Endodermal cell (in vitro differentiated cells): Measurements from ENCODE around the gene APOL3. TPM values are rescaled to one million over a fixed set of nuclear protein-coding genes. Genes with fewer than 3 reads are reported as not detected.

ENCODE experiments used
- DNase-seq: peaks from one replicate; pipeline ENCODE4 v3.0.0-alpha.2; 2017
- H3K27ac ChIP-seq: 2 replicates; pipeline ENCODE4 v1.5.1; 2013; ENCODE audit warnings: mild to moderate bottlenecking, low read depth, low read length, moderate library complexity
- H3K27me3 ChIP-seq: 2 replicates; pipeline ENCODE4 v1.6.1; 2013; ENCODE audit warnings: mild to moderate bottlenecking, low read length, moderate library complexity; ENCODE audit not compliant: insufficient read depth, control insufficient read depth, poor library complexity, severe bottlenecking
- H3K36me3 ChIP-seq: 2 replicates; pipeline ENCODE4 v1.7.0; 2013; ENCODE audit warnings: mild to moderate bottlenecking, low read length, moderate library complexity; ENCODE audit not compliant: control insufficient read depth, insufficient read depth
- H3K4me1 ChIP-seq: one replicate; pipeline ENCODE4 v1.7.0; 2013; ENCODE audit warnings: low read length; ENCODE audit not compliant: control insufficient read depth, insufficient read depth
- H3K4me3 ChIP-seq: 2 replicates; pipeline ENCODE4 v1.5.1; 2013; ENCODE audit warnings: mild to moderate bottlenecking, low read length, moderate library complexity
- H3K9ac ChIP-seq: 2 replicates; pipeline ENCODE4 v1.6.1; 2013; ENCODE audit warnings: mild to moderate bottlenecking, low read length, moderate library complexity; ENCODE audit not compliant: poor library complexity, severe bottlenecking; ENCODE audit errors: extremely low read depth
- H3K9me3 ChIP-seq: 2 replicates; pipeline ENCODE4 v1.6.1; 2013; ENCODE audit warnings: mild to moderate bottlenecking, low read length, moderate library complexity; ENCODE audit not compliant: control insufficient read depth
- H3K27ac Mint-ChIP-seq: 2 replicates; pipeline ENCODE4 v1.8.0; 2020; ENCODE audit warnings: mixed read lengths
- H3K27me3 Mint-ChIP-seq: 2 replicates; pipeline ENCODE4 v1.8.0; 2021; ENCODE audit warnings: mild to moderate bottlenecking, mixed read lengths; ENCODE audit not compliant: insufficient read depth
- H3K36me3 Mint-ChIP-seq: 2 replicates; pipeline ENCODE4 v1.8.0; 2020; ENCODE audit warnings: low read depth, mixed read lengths
- H3K4me1 Mint-ChIP-seq: 2 replicates; pipeline ENCODE4 v1.8.0; 2020; ENCODE audit warnings: mixed read lengths
- H3K4me3 Mint-ChIP-seq: 2 replicates; pipeline ENCODE4 v1.8.0; 2020; ENCODE audit warnings: mild to moderate bottlenecking, moderate library complexity, mixed read lengths
- H3K9me3 Mint-ChIP-seq: 2 replicates; pipeline ENCODE4 v1.8.0; 2020; ENCODE audit warnings: mild to moderate bottlenecking, mixed read lengths
- WGBS, 2 experiments: methylation state at CpG; one replicate each; pipeline versions ENCODE4 v1.1.5 to v1.1.7; 2013; ENCODE audit warnings: missing lambda C conversion rate in 2 of 2, mixed read lengths in 1 of 2; ENCODE audit not compliant: insufficient coverage in 1 of 2, insufficient read length in 1 of 2; 5-methylcytosine and 5-hydroxymethylcytosine counted together
- total RNA-seq, 2 donors: library from RNA; stranded (reverse); fragmentation: NEBNext Ultra II Directional in 1 of 2; extraction: Animal tissue kit (Norgen Biotek cat#: 25700) in 1 of 2; gene quantifications; 2 replicates in 1 of 2; 3 replicates in 1 of 2; pipeline ENCODE4 v1.2.1, GENCODE V29; 2021
- TF ChIP-seq, protein P1 (sequence below): fragments of 200-600 bp; sonication (generic); conservative IDR thresholded peaks from 2 replicates; pipeline ENCODE4 v1.5.0; 2021; ENCODE audit warnings: antibody characterized with exemption, mild to moderate bottlenecking

APOL3 gene
- total RNA-seq, 2 donors from 2014 or later, result 0.46 to 1.1 TPM

DNA sequence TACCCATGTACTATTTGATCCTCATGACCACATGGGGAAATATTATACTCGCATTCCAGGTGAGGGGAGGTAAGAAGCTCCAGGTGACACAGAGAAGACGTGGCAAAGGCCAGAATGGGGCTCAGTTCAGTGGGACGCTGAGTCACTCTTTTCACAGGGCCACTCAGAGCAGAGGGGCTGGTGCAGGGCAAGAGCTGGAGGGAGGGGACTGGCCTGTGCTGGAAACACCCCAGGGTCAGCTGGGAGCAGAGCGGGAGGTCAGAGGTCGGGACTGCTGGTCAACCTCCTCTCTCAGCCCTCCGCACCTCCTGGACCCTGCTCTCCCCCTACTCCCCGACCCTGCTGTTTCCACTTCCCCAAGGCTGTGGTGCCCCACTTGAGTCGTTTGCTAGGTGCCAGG is 12.1 kb downstream of the APOL3 start:
- H3K36me3 ChIP-seq, result no peaks in the 10 kb centered on the region
- no peak overlapping the region for H3K4me3 ChIP-seq
- no peak overlapping the region for H3K9ac ChIP-seq
- DNase-seq, result no peak
- peaks cover 11% of the 10 kb centered on the region for H3K4me1 Mint-ChIP-seq
- H3K27me3 ChIP-seq, result no peaks in the 10 kb centered on the region
- peaks cover 15% of the 10 kb centered on the region for H3K9me3 Mint-ChIP-seq
- H3K27ac ChIP-seq, result no peak overlapping the region
- H3K4me3 Mint-ChIP-seq, result no peak overlapping the region
- H3K4me1 ChIP-seq, result no peaks in the 10 kb centered on the region
- peaks cover 22% of the 10 kb centered on the region for H3K9me3 ChIP-seq
- no peaks in the 10 kb centered on the region for H3K36me3 Mint-ChIP-seq
- no peaks in the 10 kb centered on the region for H3K27me3 Mint-ChIP-seq
- WGBS, 2 experiments, result 90 to 98% methylated on average over 4 to 8 of the region's 8 CpGs
- TF ChIP-seq, protein P1, sequence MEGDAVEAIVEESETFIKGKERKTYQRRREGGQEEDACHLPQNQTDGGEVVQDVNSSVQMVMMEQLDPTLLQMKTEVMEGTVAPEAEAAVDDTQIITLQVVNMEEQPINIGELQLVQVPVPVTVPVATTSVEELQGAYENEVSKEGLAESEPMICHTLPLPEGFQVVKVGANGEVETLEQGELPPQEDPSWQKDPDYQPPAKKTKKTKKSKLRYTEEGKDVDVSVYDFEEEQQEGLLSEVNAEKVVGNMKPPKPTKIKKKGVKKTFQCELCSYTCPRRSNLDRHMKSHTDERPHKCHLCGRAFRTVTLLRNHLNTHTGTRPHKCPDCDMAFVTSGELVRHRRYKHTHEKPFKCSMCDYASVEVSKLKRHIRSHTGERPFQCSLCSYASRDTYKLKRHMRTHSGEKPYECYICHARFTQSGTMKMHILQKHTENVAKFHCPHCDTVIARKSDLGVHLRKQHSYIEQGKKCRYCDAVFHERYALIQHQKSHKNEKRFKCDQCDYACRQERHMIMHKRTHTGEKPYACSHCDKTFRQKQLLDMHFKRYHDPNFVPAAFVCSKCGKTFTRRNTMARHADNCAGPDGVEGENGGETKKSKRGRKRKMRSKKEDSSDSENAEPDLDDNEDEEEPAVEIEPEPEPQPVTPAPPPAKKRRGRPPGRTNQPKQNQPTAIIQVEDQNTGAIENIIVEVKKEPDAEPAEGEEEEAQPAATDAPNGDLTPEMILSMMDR, result no peak
- no peak overlapping the region for H3K27ac Mint-ChIP-seq

DNA sequence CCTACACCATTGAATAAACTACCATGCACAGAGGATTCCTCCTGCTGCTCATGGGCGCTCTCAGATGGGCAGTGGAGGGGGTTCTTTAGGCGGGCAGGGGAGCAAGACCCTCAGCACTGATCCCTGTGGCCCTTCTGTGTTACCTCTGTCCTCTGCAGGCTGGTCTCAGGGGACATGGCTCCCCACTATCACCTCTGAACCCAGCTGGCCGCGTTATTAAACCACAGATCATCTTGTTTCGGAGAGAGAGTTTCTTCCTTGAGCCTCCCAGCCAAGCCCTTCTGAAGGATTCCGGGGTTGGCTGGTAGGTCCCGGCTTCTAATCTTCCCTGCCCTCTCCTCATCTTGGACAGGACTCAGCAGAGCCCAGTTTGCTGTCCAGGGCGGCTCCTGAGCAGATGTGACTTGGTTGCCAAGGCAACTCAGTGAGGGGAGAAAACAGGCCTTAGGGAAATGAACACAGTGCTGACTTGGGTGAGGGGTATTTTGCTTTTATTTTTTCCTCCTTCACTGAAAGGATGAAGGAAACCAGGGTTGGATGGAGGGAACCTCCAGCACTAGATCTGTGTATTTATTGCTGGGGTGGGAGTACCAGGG is 13.3 kb downstream of the APOL3 start:
- Histone ChIP-seq H3K27ac (no peak overlapping the region), H3K36me3 (no peaks in the 10 kb centered on the region), H3K4me3 (no peak overlapping the region), H3K27me3 (no peaks in the 10 kb centered on the region), H3K9ac (no peak overlapping the region), H3K4me1 (no peaks in the 10 kb centered on the region), H3K9me3 (peaks cover 11% of the 10 kb centered on the region)
- H3K4me3 Mint-ChIP-seq, result no peak overlapping the region
- no peaks in the 10 kb centered on the region for H3K27me3 Mint-ChIP-seq
- peaks cover 9% of the 10 kb centered on the region for H3K9me3 Mint-ChIP-seq
- no peak overlapping the region for H3K27ac Mint-ChIP-seq
- peaks cover 10% of the 10 kb centered on the region for H3K4me1 Mint-ChIP-seq
- TF ChIP-seq, protein P1, result no peak
- 93 to 98% methylated on average over 6 to 8 of the region's 8 CpGs for WGBS, 2 experiments
- no peaks in the 10 kb centered on the region for H3K36me3 Mint-ChIP-seq
- DNase-seq, result no peak

GRCh38 chr22:36145881-36146280 is 14.7 kb downstream of the APOL3 start:
- Mint-ChIP-seq H3K4me3 (no peak overlapping the region), H3K27me3 (no peaks in the 10 kb centered on the region), H3K36me3 (no peaks in the 10 kb centered on the region), H3K27ac (no peak overlapping the region), H3K9me3 (no peaks in the 10 kb centered on the region), H3K4me1 (peaks cover 14% of the 10 kb centered on the region)
- H3K36me3 ChIP-seq, result no peaks in the 10 kb centered on the region
- no peak overlapping the region for H3K4me3 ChIP-seq
- H3K9me3 ChIP-seq, result no peaks in the 10 kb centered on the region
- H3K9ac ChIP-seq, result no peak overlapping the region
- no peaks in the 10 kb centered on the region for H3K4me1 ChIP-seq
- no peak overlapping the region for H3K27ac ChIP-seq
- TF ChIP-seq, protein P1, result no peak
- no peaks in the 10 kb centered on the region for H3K27me3 ChIP-seq
- no peak for DNase-seq
- WGBS, 2 experiments, result 83% methylated on average over 1 of the region's 4 CpGs; no CpG with 5 or more reads in 1 of the 2 experiments
